ENCODE measurements around the gene CERS6. TPM values are rescaled to one million over a fixed set of nuclear protein-coding genes. Genes with fewer than 3 reads are reported as not detected.

CERS6 gene
- total and polyA plus RNA-seq, 10 of the 15 experiments (the other 5 are each of a cell fraction or from before 2014, with no cell fraction given): 1.3 to 20.4 (median 14.1) TPM

DNA sequence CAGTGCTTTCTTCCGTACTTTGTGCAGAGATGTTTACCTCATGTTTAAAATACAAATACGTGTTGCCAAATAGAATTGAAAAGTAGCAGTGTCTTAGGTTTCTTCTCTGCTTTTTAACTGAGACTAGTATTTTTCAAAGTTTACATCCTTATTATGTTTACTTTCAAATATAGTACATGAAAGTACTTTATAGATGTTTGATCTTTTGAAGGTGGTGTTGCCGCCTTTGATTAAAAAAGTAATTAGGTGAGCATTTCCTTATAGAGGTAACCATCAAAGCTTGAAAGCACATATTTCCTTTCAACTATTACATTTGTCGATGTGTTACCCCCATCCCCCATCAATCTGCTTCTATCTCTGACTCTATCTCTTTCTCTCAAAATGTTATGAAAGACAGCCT, 87.0 kb downstream of the CERS6 start:
- peaks cover 24% of the 10 kb centered on the region for H3K9me3 ChIP-seq (replicated peaks; ENCODE audit: control insufficient read depth, insufficient read depth, low read length)
- no peak overlapping the region for H3K4me2 ChIP-seq (ENCODE audit: control insufficient read depth, insufficient read depth)
- TF ChIP-seq NFYB (IDR thresholded peaks at IDR 0.05; ENCODE audit: insufficient read depth, low read depth, low read length) (no peak), CHD1 (IDR thresholded peaks at IDR 0.05; ENCODE audit: low read depth, low read length) (no peak), CEBPB (IDR thresholded peaks at IDR 0.05; ENCODE audit: borderline replicate concordance in 1 of 2, low read depth in 2 of 2, low read length in 2 of 2) (no peak), ZNF592 (IDR thresholded peaks at IDR 0.05) (no peak), E2F4 (IDR thresholded peaks at IDR 0.05; ENCODE audit: low read depth, low read length) (no peak), EED (IDR thresholded peaks at IDR 0.05; ENCODE audit: low read depth) (no peak), BACH1 (IDR thresholded peaks at IDR 0.05; ENCODE audit: borderline replicate concordance) (no peak), BCL11A (IDR thresholded peaks at IDR 0.05; ENCODE audit: low read depth, low read length) (no peak), ZBED1 (IDR thresholded peaks at IDR 0.05; ENCODE audit: borderline replicate concordance) (no peak), YY1 (IDR thresholded peaks at IDR 0.05; ENCODE audit: low read depth, low read length) (no peak)
- peaks cover 42% of the 10 kb centered on the region for H3K79me2 ChIP-seq (ENCODE audit: control insufficient read depth, insufficient read depth, low read length)
- WGBS (ENCODE audit: insufficient coverage, insufficient replicate concordance, low lambda C conversion rate, missing lambda C conversion rate): 99% methylated on average over 4 of the region's 4 CpGs
- no TSS peak for BruUV-seq (replicated peaks)
- H4K20me1 ChIP-seq (ENCODE audit: control insufficient read depth, insufficient read depth): no peaks in the 10 kb centered on the region
- in situ Hi-C loops (cut with MboI) (no loop called here), intact Hi-C loops (cut with micrococcal nuclease; ENCODE audit: unreplicated experiment) (no loop called here)
- RAD21 ChIA-PET (ENCODE audit: unreplicated experiment): no interaction called here
- ATAC-seq (no peak), FAIRE-seq (no peak), DNase-seq (ENCODE audit: low read depth, low spot score) (no peak)
- peaks cover 0 to 3% of the 10 kb centered on the region in 2 experiments; a peak in 2 of 4 replicates for H3K36me3 ChIP-seq (ENCODE audit: control insufficient read depth in 2 of 2, insufficient read depth in 2 of 2, low read length in 1 of 2)
- H3K4me1 ChIP-seq (ENCODE audit: control insufficient read depth, insufficient read depth, low read length): no peaks in the 10 kb centered on the region
- no peak overlapping the region for H3K9ac ChIP-seq (ENCODE audit: control insufficient read depth, insufficient read depth, low read length)
- CTCF ChIA-PET: no interaction called here
- SMC1A ChIA-PET (ENCODE audit: uncharacterized antibody, unreplicated experiment): no interaction called here
- H3K27me3 ChIP-seq (replicated peaks in 1 of 2; ENCODE audit: control insufficient read depth in 2 of 2, insufficient read depth in 2 of 2, low read length in 1 of 2): no peaks in the 10 kb centered on the region
- POLR2A ChIA-PET: no interaction called here
- no peak overlapping the region for H2AFZ ChIP-seq (ENCODE audit: control insufficient read depth, low read depth, low read length)
- no peak overlapping the region for H3K4me3 ChIP-seq
- no peak overlapping the region for H3K27ac ChIP-seq (ENCODE audit: control insufficient read depth, insufficient read depth)

All from GM12878 (cell line).